HG03521 (cell line): Measurements from ENCODE around the gene AGPAT3.

Source experiments
- ATAC-seq: cut with Tn5 transposase; IDR thresholded peaks from one replicate; pipeline ENCODE4 v1.9.1; 2021; ENCODE audit warnings: mild to moderate bottlenecking, moderate library complexity; ENCODE audit not compliant: unreplicated experiment

Gene AGPAT3

DNA sequence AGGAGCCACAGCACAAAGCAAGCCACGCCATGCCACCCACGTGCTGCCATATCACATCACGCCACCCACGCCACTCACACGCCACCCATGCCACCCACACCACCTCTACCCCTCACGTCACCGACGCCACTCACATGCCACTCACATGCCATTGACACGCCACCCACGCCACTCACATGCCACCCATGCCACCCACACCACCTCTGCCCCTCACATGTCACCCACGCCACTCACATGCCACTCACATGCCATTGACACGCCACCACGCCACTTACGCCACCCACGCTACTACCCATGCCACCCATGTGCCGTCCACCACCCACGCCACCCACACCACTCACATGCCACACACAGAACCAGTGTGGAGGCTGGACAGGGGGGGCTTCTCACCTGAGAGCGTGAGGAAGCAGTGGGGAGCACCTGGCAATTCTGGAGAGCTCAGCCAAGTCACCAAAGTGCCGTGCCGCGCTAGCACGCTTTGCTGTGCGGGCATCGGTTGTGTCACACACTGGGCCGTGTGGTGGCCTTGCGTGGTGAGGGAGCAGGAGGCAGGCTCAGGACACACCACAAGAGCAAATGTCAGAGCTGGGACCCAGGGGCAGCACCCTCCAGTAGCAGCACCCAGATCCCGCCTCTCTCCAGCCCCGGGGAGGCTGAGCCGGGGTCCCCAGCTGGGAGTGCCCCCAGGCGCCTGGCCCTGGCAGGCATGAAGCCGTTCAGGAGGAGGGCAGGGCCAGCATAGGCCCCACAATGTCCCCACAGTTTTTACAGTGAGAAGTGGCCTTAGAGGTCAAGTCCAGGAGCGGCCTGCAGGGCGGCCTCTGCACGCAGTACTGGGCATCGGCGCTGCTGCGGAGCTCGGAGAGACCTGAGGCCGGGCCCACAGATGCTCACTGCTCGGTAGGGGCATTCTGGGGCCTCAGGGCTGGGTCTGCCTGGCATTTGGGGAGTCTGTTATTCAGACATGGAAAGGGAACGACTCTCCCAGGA, 70.0 kb downstream of the AGPAT3 start:
- no peak for ATAC-seq

DNA sequence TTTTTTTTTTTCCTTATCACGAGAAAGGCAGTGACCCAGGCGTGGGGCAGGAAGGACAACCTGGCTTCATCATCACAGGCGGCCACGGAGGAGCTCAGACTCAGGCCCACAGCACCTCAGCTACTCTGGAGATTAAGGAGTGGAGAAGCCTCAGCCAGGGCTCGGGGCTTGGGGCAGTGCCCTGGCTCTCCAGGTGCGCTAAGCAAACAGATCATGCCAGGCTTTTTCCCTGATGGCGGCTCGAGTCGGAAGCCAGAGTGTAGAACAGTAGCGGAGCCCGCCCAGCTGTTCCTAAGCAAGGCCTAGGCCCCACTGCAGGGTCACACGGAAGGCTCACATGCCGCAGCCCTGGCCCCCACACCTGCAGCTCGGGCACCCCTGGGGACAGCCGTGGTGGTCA, 70.7 kb downstream of the AGPAT3 start:
- ATAC-seq = no peak

DNA sequence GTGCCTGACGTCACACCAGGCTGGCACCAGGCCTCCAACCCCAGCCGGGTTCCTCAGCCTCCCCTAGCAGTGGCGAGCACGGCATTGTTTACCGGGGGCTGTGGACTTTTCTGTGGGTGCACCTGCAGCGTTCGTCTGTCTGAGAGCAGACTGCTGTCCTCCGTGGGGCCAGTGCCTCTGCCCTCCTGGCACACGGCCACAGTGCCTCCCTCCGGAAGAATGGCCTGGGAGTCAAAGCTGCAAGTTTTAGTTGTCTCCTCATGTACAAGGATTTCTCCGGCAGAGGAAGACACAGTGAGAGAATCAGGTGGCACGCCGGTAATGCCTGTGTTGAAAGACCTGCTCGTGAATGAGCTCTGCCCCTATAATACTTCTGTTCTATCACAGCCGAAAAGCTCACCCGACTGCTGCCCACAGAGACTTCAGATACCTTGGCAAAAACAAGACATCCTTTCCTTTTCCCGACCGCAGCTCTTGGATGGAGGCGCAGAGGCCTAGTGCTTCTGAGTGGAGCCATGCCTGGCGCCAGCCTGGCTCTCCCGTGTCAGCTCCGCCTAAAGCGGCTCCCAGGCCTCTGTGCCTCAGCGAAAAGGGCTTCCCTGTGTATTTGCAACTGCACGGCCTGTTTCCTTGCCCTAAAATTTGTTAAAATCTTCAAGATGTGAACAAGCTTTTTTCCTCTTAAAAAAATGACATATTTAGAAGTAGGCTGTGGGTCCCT, 71.4 kb downstream of the AGPAT3 start:
- no peak for ATAC-seq

DNA sequence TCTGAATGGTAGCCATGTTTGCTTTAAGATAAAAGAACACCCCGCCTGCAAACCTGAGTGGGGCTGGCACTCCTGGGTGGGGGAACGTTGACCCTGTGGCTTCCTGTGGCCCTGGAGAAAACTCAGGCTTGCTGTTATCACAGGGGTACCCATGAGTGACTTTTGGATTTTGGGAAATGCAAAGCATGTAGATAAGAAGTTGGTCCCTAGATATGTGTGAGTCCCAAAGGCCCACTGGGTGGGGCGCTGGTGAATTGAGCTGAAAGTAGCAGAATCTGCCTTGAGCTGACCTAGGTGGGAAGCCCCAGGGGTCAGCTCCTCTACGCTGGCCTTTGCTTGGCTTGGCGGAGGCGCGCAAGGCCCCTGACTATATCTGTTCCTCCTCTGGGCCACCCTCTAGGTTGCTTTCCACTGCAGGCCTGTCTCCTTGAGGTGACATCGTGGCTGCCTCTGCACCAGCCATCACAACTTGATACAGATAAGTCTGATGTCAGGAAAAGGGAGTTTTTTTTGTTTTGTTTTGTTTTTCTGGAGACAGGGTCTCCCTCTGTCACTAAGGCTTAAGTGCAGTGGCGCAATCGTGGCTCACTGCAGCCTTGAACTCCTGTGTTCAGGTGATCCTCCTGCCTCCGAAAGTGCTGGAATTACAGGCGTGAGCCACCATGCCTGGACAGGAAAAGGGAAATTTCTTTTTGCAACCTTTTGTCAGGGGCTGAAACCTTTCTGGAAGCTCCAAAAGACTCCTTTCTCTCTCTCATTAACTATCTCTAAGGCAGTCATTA, 72.2 kb downstream of the AGPAT3 start:
- no peak for ATAC-seq

DNA sequence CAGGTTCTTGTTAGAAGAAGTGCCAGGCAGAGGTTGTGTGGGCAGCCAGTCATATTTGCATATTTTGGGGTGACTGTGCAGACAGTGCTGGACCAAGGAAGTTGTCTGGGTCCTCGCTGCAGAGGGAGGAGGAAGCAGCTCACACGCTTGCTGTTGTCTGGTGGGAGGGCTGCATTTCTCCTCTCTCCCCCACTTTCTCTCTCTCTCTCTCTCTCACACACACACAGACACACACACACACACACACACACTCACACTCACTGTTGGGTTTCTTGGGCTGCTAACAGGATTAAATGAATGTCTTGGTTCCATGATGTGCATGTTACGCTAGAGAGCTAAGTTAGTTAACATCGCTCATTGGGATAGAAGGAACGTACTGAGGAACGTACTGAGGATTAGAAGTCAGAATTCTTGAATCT, 72.9 kb downstream of the AGPAT3 start:
- no peak for ATAC-seq

DNA sequence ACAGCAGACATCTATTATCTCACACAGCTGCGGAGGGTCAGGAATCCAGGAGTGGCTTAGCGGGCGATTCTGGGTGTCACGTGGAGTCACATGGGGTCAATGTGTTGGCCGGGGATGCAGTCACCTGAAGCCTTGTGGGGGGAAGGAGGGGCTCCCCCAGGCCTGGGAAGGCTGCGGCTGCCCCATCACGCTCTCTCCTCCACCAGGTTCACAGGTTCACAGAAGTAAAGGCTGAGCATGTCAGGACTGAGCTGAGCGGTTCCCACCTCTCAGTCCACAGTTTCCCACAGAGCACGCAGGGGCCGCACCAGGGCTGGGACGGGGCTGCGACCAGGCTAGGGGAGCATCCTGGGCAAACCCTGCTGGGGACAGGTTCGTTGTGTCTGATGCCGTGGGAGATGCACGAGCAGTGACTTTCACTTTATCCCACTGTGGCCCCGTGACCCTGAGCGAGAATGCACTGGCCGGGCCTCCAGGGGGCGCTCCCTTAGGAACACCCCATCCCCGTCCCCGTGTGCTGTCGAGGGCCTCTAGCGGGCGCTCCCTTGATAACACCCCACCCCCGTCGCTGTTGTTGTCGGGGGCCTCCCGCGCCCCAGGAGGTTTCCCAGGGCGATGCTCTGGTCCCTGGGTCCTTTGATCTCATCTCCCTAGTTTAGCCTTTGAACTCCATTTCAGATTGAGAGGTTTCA, 73.9 kb downstream of the AGPAT3 start:
- peak; percentile 76 for ATAC-seq

DNA sequence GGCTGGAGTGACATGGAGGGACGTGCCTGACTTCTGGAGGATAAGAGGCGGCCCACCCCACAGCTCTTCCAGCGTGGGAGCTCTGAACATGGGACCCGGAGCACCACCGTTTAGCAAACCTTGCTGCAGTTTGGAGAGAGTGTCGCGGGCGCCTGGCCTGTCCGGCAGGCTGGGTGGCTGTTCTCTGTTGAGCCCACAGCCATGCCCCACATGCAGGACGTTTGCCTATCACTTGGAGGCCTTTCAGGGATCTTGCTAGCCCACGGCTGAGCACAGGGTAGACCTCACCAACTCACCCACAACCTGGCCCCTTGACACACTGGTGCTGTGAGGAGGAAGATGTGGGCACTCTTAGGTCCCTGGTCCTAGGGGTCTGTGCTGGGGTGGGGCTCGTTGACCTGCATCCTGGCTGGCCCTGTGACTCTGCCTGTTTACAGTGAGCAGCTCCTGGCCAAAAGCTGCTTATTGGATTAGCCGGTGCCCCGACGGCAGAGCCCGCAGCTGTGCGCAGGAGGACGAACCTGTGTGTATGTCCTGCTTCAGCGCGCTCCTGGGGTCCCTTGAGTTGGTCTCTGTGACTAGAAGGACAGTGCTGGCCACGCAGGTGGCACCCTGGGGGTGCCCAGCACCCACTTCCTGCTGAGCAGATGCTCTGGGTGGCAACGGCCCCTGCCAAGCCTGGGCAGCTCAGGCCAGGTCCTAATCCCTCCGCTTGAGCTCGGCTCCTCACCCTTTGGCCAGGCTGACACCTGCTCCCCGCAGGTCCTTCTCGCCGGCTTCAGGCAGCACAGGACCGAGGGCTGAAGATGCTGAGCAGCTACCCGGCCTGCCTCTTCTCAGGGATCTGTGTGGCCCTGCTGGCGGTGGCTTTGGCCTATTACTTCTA, 74.7 kb downstream of the AGPAT3 start:
- no peak for ATAC-seq

DNA sequence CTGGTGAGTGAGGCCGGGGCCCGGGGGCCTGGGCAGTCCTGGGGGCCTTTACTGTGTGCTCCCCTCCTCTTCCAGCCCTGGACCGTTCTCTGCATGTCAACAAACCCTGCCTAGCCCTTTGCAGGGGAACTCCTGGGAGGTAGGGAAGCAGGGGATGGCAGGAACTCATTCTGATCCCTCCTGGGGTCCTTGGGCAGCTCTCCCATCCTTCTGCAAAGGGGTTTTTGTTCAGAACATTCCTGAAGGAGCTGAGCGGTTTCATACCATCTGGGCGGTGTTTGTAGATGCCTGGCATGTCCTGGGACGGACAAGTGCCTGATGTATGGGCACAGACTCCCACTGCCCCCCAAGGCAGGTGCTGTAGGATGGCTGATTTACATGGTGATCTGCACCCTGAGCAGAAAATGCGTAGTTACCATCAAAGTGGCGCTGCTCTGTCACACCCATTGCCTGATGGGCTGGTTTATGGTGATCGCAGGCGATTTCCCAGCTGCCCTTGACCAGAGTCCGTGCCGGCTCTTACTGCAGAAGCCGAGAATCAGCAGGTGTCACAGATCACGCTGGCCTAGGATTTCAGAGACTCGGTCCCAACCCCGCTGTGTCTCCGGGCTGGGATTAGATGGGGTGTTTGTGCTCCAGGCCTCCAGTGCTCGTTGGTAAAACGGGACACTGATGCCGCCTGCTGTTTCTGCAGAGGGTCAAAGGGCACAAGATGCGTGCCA, 75.5 kb downstream of the AGPAT3 start:
- ATAC-seq = no peak

DNA sequence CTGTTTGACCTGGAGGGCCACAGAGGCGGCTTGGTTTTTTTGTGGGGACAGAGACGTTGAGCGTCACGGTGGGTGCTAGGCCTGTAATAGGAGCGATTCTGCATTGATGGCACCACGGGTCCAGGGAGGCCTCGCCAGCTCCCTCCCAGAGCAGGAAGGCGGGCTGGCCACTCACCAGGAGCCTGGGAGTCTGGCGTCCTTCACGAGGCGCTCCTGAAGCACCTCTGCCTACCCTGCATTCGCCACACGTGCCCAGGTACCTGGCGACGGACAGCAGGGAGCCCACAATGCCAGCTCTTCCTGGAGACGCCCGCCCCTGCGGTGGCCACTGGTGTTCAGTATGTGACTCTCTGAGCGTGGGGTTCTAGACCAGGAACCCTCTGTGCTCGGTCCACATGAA, 77.2 kb downstream of the AGPAT3 start:
- ATAC-seq = no peak

DNA sequence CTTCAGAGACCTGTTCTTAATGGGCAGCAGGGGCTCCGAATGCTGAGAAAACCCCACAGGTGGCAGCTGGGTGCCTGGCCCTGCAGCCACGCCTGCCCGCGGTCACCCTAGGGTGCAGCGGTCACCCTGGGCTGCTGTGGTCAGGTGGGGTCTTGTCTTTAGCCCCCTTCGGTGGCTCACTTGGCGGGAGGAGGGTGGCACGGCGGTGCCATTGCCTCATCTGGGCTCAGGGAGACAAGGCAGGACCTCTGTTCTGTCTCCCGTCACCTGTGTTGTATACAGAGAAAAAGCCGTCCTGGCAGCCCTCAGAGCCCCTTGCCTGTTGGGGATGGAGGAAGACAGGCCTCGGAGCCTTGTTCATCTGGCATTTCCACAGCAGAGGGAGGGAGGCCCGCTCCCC, 77.6 kb downstream of the AGPAT3 start:
- no peak for ATAC-seq

DNA sequence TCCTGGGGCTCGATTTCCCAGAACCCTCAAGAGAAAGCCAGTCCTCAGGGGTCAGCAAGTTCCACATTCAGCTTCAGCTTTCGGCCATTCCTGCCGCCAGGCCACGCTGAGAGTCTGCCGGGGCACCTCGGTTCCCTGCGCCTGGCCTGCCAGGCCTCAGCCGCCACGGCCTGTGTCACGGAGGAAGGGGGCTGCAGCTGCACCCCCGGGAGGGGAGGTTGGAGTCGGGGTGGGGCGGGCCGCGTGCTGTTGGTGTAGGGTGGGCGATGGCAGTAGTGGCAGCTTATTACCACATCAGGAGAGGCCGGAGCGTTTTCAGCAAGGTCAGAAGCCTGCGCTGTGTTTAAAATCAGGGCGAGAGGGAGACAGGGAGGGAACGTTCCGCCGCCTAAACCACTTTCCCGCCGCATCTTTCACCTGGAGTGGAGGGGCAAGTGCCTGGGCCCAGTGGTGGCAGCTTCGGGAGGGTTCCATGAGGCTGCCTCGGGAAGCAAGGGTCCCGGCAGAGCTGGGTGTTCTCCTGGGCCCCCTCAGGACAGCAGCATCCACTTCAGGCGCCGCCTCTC, 78.6 kb downstream of the AGPAT3 start:
- no peak for ATAC-seq

DNA sequence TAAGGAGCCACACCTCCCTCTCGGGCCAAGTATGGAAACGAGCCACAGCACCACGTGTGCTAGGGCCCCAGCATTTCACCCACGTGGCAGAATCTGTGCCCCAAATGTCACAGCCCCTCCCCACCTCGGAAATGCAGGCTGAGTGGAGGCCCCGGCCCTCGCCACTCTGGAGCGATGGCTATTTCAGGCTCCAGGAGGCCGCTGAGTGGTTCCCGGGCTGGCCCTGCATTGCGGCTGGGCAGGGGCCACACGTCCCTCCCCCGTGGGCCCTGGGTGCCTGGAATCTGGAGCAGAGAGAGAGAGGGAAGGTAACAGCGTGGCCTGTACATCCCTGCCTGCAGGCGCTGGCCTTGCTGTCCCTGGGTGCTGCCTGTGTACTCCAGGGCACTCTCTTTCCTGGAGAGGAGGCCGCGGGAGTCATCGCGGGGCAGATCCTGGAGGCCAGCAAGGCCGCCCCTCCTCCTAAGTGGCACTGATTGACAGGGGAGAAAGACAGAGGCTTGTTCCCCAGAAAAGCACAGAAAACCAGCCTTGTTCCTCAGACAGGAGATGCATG, 79.1 kb downstream of the AGPAT3 start:
- no peak for ATAC-seq

DNA sequence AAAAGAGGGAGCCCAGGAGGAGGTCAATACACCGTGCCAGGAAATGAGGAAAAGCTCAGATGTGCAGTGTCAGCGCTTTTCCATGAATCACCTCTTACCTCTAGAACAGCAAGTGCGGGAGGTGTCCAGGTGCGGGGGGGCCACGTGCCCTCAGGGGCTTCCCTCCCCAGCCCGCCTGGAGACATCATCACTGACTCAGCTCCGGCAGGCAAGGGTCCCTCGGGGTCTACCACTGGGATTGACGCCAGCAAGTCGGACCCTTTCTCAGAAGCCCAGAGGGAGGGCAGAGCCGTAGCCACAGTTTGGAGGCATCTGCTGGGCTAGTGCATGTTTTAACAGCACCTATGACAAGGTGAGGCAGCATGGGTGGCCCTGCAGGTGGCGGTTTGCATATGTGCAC, 79.7 kb downstream of the AGPAT3 start:
- ATAC-seq = no peak

DNA sequence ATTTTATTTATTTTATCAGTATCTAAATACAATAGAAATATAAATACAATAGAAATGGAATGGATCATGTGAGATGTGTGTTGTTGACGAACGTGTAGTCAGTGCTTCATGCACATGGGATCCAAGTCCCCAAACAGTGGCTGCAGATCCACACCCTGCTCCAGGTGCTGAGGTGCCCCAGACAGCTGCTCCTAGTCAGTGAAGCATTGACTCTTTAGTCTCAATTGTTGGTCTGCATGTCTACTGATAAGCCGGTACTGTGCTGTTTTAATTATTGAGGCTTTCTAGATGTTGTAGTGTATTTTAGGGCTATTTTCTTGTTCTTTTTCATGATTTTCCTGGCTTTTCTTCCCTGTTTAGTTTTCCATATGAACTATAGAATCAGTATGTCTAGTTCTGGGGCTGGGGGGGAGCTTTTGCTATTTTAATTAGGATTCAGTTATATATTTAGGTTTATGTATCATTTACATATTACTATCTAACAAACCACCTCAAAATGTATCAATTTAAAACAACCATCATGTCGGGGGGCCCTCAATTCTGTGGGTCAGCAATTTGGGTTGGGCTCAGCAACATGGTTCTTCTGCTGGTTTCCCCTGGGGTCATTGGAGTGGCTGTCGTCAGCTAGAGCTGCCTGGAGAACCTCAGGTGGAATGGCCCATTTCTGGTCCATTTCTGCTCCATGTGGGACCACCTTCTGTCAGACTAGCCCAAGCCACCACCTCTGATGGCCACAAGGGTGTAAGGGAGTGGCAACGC, 83.9 kb downstream of the AGPAT3 start:
- no peak for ATAC-seq

DNA sequence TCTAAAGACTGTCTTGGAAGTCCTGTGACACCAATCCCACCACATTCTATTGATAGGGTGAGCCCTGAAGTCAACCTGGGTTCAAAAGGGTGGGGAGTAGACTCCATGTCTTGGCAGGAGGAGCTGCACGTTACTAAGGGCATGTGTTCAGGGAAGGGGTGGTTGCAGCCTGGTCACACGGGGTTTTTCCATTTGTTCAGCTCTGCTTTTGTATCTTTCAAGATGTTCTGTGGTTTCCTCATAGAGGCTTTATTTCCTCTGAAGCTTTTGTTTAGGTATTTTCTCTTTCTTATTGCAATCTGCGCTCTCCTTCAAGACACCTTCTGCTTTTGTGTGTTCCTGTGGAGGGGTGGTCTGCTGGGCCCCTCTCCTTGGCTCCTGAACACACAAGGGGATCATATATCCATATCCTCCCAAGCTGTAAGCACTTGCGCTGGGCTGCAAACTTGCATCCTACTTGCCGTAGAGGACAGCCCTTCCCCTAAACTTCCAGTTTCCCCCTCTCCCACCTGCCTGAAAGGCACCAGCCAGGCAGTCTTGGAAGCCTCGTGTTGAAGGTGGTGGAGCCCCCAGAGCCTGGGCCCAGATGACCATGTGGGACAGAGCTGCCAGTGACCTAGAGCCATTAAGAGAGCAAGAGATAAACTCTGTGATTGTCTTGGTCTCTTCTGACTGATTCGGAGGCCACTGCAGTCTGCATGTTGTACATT, 84.6 kb downstream of the AGPAT3 start:
- ATAC-seq = no peak

DNA sequence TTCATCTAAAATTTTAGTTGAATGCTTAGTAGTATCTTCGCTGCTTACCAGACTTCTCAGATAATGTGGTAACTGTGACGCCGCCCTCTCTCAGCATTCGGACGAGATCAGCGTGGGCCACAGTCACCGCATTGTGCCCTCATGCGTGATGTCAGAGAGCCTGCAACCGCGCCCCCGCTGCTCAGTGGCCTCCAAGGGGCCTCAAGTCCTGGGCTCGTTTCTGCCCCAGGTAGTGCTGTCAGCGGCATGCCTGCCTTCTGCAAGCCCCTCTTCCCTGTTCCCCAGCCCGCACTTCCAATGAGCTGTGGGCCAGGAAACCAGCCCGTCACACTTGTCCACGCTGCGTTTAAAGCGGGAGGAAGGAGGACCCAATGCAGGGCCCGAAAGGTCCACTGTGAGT, 85.5 kb downstream of the AGPAT3 start:
- no peak for ATAC-seq

DNA sequence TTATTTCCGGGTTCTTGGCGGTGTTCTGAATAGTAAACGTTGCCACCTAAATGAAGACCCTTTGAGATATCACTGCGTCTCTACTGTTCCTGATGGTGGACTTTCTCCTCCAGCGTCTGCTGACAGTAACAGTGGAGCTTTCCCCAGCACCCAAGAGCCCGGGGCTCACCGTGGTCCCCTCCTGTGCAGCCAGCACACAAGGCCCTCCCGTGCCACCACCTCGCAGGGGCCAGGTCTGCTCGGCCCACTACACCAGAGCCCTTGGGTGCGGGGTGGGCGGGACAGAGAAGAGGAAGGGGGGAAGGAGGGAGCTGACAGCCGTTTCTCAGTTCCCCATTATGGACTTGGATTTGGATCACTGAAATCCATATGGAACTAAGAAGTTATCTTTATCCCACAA, 85.9 kb downstream of the AGPAT3 start:
- ATAC-seq = no peak
